Measurements from ENCODE around the gene RCBTB2.

Gene RCBTB2

DNA sequence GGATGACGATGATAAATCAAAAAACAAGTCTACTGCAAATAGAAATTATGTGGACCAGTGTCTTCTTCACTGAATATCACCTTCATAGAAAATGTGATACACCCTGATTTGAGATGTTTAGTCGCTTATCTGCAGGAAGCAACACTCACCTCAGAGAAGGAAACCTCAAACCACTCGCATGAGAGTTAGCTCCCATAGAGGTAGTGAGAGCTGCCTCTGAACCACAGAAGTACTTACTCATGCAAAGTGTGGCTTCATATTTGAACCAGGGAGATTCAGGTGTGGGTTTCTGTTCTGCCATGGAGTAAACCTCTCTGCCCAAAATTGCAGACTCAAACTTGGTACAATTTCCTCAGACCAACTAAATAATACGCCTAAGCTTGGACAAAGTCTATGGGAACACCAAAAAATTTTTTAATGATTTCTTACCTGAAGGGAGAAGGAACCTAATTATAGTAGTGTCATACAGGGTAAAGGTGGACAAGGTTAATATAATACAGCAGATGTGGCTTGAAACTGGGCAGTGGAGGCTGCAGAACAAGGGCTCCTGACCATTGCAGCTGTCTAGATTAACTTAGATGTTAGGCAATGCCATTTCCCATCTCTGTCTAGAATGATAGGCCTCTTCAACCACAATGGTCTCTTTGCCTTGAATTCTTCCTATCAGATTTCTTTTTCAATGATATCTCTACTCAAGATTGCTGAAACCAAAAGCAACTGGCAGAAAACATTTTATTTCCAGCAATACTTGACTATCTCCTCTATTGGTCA lies 29.6 kb upstream of the RCBTB2 start:
- no peak for DNase-seq

- DNase-seq = no peak
These were observed 28.8 kb upstream of the RCBTB2 start for GRCh38 chr13:48561466-48562235.

- no peak for DNase-seq
These were observed 27.9 kb upstream of the RCBTB2 start for GRCh38 chr13:48560657-48561337.

DNA sequence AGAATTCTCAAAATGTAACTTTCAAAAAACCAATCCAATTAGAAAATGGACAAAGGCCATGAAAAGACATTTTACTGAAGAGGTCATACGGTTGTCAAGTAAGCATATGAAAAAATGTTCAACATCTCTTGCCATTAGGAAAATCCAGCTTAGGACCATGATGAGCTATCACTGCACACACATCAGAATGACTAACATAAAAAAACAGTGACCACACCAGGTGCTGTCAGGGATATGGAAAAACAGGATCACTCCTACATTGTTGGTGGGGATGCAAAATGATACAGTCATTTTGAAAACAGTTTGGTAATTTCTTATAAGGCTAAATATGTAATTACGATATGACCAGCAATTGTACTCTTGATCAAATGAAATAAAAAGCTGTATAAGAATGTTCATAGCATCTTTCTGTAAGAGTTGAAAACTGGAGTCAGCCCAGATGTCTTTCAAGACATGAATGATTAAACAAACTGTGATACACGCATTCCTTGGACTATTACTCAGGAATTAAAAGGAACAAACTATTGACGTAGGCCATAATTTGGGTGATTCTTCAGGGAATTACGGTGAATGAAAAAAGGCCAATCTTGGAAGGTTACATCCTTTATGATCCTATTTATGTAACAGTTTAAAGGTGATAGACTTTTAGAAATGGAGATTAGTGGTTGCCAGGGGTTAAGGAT lies 26.9 kb upstream of the RCBTB2 start:
- no peak for DNase-seq

DNA sequence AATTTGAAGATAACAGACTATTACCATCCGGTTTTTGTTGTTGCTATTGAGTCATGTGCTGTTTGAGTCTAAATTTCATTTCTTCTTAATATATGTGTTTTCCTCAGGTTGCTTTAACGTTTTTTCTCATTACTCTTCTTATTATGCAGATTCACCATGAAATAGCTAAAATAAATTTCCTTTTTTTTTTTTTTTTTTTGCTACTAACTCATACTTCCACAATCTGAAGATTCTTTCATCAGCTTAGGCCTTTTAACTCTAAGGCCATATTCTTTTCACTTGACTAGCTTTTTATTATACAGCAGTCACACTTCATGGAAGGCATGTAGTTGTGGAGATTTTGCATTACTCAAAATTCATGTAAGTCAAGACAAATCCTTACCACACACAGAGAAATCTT lies 23.9 kb upstream of the RCBTB2 start:
- DNase-seq = no peak

- no peak for DNase-seq
These were observed 22.6 kb upstream of the RCBTB2 start for GRCh38 chr13:48555441-48555840.

DNA sequence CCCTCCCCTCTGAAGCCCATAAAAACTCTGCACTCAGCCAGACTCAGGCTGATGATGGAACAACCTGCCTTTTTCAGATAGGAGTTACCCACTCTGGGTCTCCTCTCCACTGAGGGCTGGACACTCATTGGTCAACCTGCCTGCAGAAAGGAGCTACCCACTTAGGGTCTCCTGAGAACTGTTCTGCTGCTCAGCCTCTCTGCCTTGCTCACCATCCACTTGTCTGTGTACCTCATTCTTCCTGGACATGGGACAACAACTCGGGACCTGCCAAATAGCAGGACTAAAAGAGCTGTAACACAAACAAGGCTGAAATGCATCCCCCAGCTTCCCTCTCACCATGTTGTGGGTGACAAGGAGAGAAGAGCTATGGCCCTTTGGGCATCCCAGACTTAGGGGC lies 18.4 kb upstream of the RCBTB2 start:
- no peak for DNase-seq

DNA sequence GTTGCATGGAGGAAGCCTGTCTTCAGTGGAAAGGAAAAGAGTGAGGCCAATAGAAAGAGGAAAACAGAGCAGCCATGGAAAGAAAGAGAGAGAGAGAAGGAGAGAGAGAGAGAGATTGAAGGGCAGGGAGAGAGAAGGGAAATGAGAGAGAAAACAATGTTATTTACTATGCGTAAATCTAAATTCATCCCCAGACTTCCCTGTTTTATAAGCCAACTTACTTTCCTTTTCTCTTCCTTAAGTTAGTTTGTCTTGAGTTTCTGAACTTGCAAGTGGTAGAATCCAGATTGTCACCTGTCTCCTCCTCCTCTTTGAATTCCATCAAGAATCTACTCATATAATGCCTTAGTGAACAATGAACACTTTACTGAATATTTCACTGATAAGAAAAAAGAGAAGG lies 16.8 kb upstream of the RCBTB2 start:
- no peak for DNase-seq

DNA sequence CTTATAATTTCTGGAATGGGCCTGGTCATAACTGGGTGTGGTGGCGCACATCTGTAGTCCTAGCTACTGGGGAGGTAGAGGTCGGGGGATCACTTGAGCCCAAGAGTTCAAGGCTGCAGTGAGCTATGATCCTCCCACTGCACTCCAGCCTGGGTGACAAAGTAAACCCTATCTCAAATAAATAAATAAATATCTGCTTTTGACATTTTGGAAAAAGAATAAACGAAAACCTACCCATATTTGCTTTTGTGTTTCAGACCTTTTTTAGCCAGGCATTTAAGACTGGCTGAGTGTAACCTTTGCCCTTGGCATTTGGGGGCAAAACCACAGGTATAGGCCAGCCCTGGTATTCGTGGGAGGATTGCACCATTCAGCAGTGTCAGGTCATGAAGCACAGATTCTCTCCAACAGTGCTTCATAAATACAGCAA lies 14.8 kb upstream of the RCBTB2 start:
- no peak for DNase-seq

DNA sequence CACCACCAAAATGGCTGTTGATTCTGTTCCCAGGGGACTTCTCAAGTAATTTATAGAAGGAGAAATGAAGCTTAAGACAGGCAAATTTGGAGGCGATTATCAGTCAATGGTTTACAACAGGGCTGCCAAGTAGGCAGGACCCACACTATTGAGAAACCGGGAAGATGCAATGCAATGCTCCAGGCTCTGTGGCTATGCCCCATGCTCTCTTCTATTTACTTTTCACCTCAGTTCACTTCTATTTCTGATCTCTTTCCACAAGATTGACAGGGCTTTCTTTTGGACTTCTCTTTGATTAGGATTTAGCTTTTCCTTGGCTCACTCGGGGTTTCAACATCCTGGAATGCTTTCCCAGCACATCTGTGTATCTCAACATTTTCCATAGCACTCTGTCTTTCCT lies 12.7 kb upstream of the RCBTB2 start:
- DNase-seq = no peak

DNA sequence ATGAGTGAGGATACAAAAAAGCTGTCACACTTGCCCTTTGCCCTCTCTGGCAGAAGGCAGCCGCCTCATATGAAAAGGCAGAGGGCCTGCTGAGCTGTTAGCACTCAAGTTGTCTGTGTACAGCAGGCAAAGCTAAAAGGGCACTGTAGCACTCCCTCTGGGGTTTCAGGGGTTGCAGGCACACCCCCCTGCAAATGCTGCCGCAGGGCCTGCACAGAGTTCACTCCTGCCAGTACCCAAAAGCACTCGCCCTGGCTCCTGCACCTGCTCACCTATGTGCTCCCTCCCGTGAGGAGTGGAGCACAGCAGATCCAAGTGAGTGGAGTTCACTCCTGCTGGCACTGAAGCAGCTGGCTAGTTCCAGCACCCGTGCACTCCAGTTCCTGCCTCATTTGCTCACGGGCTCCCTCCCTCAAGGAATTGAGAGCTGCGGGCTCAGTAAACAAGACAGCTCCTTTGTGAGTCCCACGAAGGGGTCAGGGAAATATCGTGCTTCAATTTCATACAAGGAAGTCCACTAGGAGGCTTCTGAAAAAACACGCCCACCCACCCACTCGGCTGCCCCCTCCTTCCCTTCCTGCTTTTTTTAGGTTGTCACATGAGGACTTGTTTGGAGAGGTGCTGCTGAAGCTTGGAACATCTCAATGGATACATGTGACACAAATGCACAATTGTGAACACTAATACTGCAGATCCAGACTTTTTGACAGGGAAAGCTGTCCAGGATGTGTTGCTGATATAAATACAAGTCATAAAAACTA lies 9.9 kb upstream of the RCBTB2 start:
- peak; percentile 84 for DNase-seq

DNA sequence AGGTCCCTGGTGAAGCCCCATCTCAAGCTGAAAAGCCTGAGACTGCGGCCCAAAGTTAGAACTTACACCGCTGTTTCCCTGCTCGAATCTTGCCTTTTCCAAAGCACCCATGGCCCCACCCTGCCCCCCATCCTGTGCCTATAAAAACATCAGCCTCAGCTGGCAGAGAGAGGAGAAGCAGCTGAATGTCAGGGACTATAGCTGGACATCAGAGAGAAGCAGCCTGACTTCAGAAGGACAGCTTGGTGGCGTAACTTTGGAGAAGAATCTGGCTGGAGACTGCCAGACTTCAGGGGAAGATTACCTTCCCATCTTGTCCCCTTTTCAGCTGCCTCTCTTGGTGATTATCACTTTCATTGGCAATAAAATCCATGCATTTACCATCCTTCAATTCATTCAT lies 9.3 kb upstream of the RCBTB2 start:
- no peak for DNase-seq

DNA sequence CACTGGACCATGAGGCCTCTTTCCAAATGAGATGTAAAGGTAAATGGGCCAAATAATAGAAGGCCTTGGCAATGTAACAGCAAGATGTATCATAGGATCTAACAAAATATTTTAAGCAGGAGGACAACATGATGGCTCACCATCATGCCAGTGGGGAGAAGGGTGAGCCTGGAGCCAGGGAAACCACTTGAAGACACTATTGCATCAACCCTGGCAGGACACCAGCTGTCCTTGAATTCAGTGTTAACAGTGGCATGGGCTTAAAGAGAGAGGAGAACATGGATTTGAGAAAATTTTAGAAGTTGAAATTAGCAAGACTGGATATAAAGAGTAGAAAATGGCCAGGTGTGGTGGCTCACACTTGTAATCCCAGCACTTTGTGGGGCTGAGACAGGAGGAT lies 6.7 kb upstream of the RCBTB2 start:
- DNase-seq = no peak

DNA sequence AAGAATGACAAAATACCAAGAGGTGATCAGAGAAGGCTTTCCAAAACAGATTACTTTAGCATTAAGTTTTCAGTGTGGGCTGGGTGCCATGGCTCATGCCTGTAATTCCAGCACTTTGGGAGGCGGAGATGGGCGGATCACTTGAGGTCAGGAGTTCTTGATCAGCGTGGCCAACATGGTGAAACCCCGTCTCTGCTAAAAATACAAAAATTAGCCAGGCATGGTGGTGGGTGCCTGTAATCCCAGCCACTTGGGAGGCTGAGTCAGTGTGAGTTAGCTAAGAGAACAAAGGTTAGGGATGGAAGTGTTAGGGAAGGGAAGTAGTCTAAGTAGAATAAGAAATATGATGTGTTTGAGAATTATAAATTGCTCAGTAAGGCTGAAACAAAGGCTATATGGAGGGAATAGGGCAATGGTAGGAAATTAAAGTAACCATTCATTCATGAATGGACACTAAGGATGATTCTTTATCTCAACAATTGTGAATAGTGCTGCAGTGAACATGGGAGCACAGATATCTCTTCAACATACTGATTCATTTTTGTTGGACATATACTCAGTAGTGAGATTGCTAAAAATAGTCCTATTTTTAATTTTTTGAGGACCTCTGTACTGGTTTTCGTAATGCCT lies 3.9 kb upstream of the RCBTB2 start:
- DNase-seq = no peak

- no peak for DNase-seq
These were observed 2.9 kb upstream of the RCBTB2 start for GRCh38 chr13:48535766-48536165.

GRCh38 chr13:48534911-48535501 lies 2.1 kb upstream of the RCBTB2 start:
- no peak for DNase-seq

DNA sequence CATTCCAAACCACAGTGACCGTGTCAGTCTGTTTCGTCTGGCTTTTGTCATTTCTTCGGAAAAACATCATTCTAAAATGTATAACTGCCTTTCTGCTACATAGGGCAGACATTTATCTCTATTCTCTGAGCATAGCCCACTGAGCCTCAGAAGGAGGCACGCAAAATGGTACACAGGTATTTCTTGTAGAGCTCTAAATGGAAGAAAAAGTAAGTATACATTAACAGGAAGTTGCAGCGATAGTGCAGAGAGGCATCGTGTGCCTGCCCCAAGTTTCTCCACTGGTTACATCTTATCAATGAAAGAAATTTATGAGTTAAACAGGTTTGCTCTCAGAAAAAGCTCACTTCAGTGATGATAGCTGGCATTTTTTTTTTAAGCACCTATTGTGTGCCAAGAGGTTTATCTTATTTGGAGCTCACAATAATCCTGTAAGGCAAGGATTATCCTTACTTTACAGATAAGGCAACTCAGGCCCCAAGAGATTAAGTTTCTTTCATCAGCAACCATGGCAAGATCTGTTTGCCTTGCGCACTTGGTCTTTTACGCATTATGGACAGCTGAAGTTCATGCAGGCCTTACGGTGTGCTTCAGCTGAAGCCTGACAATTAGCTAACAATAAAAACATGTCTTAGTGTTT lies 1.2 kb upstream of the RCBTB2 start:
- DNase-seq = no peak

DNA sequence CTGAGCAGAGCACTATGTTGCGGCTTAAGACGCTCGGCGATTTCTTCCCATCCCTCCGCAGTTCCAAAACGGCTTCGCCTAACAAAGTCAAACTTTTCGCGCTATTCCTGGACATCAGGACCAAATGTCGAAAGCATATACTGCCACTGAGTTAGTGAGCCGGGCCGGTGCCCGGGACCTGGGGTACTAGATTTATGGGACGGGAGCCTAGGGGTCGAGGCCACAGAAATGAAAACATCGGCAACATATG lies 699 bp downstream of the RCBTB2 start:
- DNase-seq = peak; percentile 62

- DNase-seq = peak; percentile 49
These were observed 1.2 kb downstream of the RCBTB2 start for GRCh38 chr13:48531416-48532255.

GRCh38 chr13:48530833-48531232 lies 2.0 kb downstream of the RCBTB2 start:
- DNase-seq = no peak
